Heart left ventricle (tissue), 13 donors: Measurements from ENCODE around the gene AKT2.

Experiments used
- CTCF ChIP-seq, 12 donors: fragments of 200-600 bp; sonication (generic) in 4 of 12; IDR thresholded peaks; one replicate each; pipeline versions ENCODE4 v1.5.0 to v1.8.0; 2018 to 2022; ENCODE audit warnings: antibody characterized with exemption in 12 of 12, mild to moderate bottlenecking in 5 of 12
- POLR2A ChIP-seq, 2 donors: fragments of 450-650 bp; IDR thresholded peaks; one replicate each; pipeline ENCODE4 v1.6.1; 2017; ENCODE audit warnings: antibody characterized with exemption in 2 of 2, mild to moderate bottlenecking in 2 of 2, moderate library complexity in 2 of 2
- donor health status: ischemic (EF 13 %, LVEDD 7.1; RV severe dilation, severe dysfunction).
- donor health status: DM: no; HTN: yes; CAD: no.
- donor health status: DM: no; HTN: no; CAD: no.
- donor health status: ischemic (EF 25% LVEDD 6.9; RV normal size, moderate dysfunction).
- donor health status: ischemic (EF 25% LVEDD 5.7; RV mildly dilated, moderate dysfunction).
- donor health status: ischemic (EF 35%, LVEDD 5.7; RV mildly dilated, moderate dysfunction).
- donor health status: nonischemic (EF 11% LVEDD 7.7; RV severe dilation, severe dysfunction).
- donor health status: DM: yes; HTN: yes; CAD: no.
- donor health status: PGD.
- donor health status: ischemic (EF 29% LVEDD 5.4; RV normal size, mild dysfunction).
- donor health status: nonischemic (EF 23%, LVEDD 6.1; RV moderate dilation, normal function).

GRCh38 chr19:40315812-40316470 lies 30.8 kb upstream of the AKT2 start:
- TF ChIP-seq CTCF (IDR thresholded peaks at IDR 0.05): no peak
- no peak for TF ChIP-seq POLR2A (IDR thresholded peaks at IDR 0.05)
